Lower lobe of right lung (tissue), 2 donors: ENCODE data around the gene WFS1. TPM values are rescaled to one million over a fixed set of nuclear protein-coding genes. Genes with fewer than 3 reads are reported as not detected.
A peak's percentile ranks its signal among the peaks of the same experiment; 100 is the strongest.

Experiments used
- ATAC-seq, 2 donors: fragments of 200-7000 bp; cut with Tn5 transposase; one replicate each; pipeline ENCODE4 v1.9.1; 2020 to 2022; ENCODE audit warnings: mild to moderate bottlenecking in 2 of 2, moderate library complexity in 2 of 2
- DNase-seq: peaks from one replicate; pipeline ENCODE4 v3.0.0-alpha.2; 2020
- H3K27ac ChIP-seq: fragments of 200-600 bp; one replicate; pipeline ENCODE4 v1.8.0; 2022
- H3K27me3 ChIP-seq: fragments of 200-600 bp; one replicate; pipeline ENCODE4 v1.8.0; 2022; ENCODE audit warnings: low read depth
- H3K36me3 ChIP-seq: fragments of 200-600 bp; one replicate; pipeline ENCODE4 v1.8.0; 2022; ENCODE audit warnings: mild to moderate bottlenecking
- H3K4me1 ChIP-seq: fragments of 200-600 bp; one replicate; pipeline ENCODE4 v1.8.0; 2022
- H3K4me3 ChIP-seq: fragments of 200-600 bp; one replicate; pipeline ENCODE4 v1.8.0; 2022; ENCODE audit warnings: mild to moderate bottlenecking
- H3K9me3 ChIP-seq: fragments of 200-600 bp; one replicate; pipeline ENCODE4 v1.8.0; 2022
- intact Hi-C: fragments of 100-400 bp; cut with DNase I; formaldehyde crosslinking; loops from one replicate; pipeline ENCODE4 v1.11.0; 2022
- total RNA-seq: library from RNA; stranded (reverse); fragmentation: NEBNext Ultra II Directional; extraction: Animal tissue kit (Norgen Biotek cat#: 25700); gene quantifications from one replicate; pipeline ENCODE4 v1.2.1, GENCODE V29; 2021
- TF ChIP-seq, protein P1 (sequence below): fragments of 200-600 bp; IDR thresholded peaks from one replicate; pipeline ENCODE4 v1.8.0; 2022; ENCODE audit warnings: antibody characterized with exemption, mild to moderate bottlenecking
- donor health status: DM: no; HTN: yes; CAD: no; lungs with severe emphysema.

WFS1 gene
- total RNA-seq, 1 donor from 2014 or later, result 70.3 TPM

DNA sequence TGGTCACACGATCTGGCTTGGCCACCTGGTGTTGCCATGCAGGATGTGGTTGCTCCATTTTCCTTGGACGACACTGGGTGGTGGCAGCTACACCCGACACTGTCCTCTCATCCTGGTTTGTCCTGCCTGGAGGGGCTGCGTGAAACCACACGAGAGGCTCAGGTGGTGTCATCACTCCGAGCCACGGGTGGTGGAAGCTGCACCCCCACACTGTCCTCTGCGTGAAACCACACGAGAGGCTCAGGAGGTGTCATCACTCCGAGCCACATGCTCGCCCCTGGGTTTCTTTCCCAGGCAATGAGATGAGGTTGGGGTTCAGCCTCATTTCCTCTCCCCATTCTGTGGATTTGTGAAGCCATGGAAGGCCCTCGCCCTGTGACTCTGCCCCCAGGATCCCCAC lies 34.3 kb downstream of the WFS1 start:
- Histone ChIP-seq H3K4me3 (no peak overlapping the region), H3K4me1 (no peaks in the 10 kb centered on the region), H3K9me3 (no peaks in the 10 kb centered on the region), H3K27ac (no peak overlapping the region), H3K36me3 (peaks cover 49% of the 10 kb centered on the region), H3K27me3 (peaks cover 3% of the 10 kb centered on the region)
- TF ChIP-seq, protein P1, sequence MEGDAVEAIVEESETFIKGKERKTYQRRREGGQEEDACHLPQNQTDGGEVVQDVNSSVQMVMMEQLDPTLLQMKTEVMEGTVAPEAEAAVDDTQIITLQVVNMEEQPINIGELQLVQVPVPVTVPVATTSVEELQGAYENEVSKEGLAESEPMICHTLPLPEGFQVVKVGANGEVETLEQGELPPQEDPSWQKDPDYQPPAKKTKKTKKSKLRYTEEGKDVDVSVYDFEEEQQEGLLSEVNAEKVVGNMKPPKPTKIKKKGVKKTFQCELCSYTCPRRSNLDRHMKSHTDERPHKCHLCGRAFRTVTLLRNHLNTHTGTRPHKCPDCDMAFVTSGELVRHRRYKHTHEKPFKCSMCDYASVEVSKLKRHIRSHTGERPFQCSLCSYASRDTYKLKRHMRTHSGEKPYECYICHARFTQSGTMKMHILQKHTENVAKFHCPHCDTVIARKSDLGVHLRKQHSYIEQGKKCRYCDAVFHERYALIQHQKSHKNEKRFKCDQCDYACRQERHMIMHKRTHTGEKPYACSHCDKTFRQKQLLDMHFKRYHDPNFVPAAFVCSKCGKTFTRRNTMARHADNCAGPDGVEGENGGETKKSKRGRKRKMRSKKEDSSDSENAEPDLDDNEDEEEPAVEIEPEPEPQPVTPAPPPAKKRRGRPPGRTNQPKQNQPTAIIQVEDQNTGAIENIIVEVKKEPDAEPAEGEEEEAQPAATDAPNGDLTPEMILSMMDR, result no peak
- intact Hi-C loops, result no loop called here
- DNase-seq (no peak), ATAC-seq (no peak)

DNA sequence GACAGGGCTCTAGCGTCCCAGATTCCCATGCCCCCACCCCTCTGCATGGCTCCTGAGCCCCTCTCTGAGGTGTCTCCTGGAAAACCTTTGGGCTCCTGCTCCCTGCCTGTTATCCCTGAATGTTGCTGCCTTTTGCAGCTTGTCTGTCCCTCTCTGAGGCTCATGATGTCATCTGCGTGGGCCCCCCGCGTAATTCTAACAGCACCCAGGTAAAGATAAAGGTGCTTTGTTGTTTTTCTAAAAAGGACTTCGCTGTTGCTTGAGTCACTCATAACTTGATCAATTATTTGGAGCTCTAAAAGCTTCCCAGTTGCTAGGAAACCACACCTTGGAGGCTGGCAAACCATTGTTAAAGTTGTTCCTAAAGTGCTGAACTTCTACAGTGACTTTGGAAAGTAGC lies 36.6 kb downstream of the WFS1 start:
- no peaks in the 10 kb centered on the region for H3K4me1 ChIP-seq
- TF ChIP-seq, protein P1, result no peak
- ATAC-seq, result no peak
- intact Hi-C loops, result no loop called here
- no peak overlapping the region for H3K27ac ChIP-seq
- peaks cover 8% of the 10 kb centered on the region for H3K27me3 ChIP-seq
- H3K36me3 ChIP-seq, result peaks cover 36% of the 10 kb centered on the region
- no peak for DNase-seq
- no peaks in the 10 kb centered on the region for H3K9me3 ChIP-seq
- H3K4me3 ChIP-seq, result no peak overlapping the region

DNA sequence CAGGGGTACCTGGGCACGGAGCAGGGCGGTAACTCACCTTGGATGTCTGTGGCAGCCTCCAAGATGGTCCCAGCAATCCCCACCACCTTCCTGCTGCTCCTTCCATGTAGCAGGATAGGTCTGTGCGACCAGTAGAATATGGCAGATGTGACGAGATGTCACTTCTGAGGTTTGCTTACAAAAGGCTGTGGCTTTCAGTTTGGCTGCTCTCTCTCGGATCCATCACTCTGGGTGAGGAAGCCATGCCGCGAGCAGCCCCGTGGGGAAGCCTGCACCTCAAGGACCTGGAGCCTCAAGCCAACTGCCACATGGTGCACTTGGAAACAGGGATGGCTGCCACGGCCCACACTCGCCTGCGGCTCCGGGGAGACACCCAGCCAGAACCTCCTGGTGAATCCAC lies 37.6 kb downstream of the WFS1 start:
- H3K9me3 ChIP-seq, result no peaks in the 10 kb centered on the region
- no peak for ATAC-seq
- peaks cover 26% of the 10 kb centered on the region for H3K36me3 ChIP-seq
- no peak overlapping the region for H3K27ac ChIP-seq
- DNase-seq, result no peak
- TF ChIP-seq, protein P1, result no peak
- H3K4me1 ChIP-seq, result no peaks in the 10 kb centered on the region
- peaks cover 8% of the 10 kb centered on the region for H3K27me3 ChIP-seq
- no peak overlapping the region for H3K4me3 ChIP-seq
- intact Hi-C loops, result no loop called here

DNA sequence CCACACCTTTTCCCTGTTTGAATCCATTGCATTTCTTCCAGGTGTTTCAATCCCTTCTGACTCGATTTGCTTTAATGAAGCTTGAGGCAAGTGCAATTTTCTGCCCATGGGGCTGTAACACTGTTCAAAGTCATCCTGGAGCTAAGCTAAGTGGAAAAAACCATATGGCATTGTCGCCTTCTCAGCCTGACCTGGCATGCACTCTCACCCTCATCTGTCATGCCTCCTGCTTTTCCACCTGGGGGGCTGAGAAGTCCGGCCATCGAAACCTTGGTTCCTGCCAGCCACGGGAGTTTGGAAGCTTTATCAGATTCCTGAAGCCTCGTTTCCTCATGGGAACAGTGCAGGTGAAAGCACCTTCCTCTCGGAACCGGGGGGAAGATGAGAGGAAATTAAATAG lies 38.2 kb downstream of the WFS1 start:
- Histone ChIP-seq H3K27me3 (peaks cover 8% of the 10 kb centered on the region), H3K4me1 (no peaks in the 10 kb centered on the region), H3K4me3 (no peak overlapping the region), H3K9me3 (no peaks in the 10 kb centered on the region), H3K36me3 (peaks cover 20% of the 10 kb centered on the region), H3K27ac (no peak overlapping the region)
- intact Hi-C loops, result no loop called here
- TF ChIP-seq, protein P1, result no peak
- ATAC-seq, result no peak
- DNase-seq, result no peak

GRCh38 chr4:6308899-6309643 lies 39.4 kb downstream of the WFS1 start:
- DNase-seq (no peak), ATAC-seq (peak; percentile 75 to 82)
- peak overlapping the region; percentile 11 for H3K27ac ChIP-seq
- H3K9me3 ChIP-seq, result no peaks in the 10 kb centered on the region
- peaks cover 8% of the 10 kb centered on the region for H3K27me3 ChIP-seq
- intact Hi-C loops, result no loop called here
- peaks cover 8% of the 10 kb centered on the region for H3K36me3 ChIP-seq
- H3K4me1 ChIP-seq, result no peaks in the 10 kb centered on the region
- peak overlapping the region; percentile 53 for H3K4me3 ChIP-seq
- TF ChIP-seq, protein P1, result peak; percentile 4
